Activated T-cell treated with anti-CD3 and anti-CD28 coated beads, Interleukin-2, amount 50 U/mL, for 1 hour (primary cell): ENCODE data around the gene VTI1A.
"Not testable (repeated sequence)": the region's sequence is repeated elsewhere in the genome, so short reads cannot be mapped to it uniquely, and the experiment has no call there.

Source experiments
- DNase-seq: peaks from one replicate; pipeline ENCODE4 v3.0.0-alpha.2; 2020

The VTI1A gene

DNA sequence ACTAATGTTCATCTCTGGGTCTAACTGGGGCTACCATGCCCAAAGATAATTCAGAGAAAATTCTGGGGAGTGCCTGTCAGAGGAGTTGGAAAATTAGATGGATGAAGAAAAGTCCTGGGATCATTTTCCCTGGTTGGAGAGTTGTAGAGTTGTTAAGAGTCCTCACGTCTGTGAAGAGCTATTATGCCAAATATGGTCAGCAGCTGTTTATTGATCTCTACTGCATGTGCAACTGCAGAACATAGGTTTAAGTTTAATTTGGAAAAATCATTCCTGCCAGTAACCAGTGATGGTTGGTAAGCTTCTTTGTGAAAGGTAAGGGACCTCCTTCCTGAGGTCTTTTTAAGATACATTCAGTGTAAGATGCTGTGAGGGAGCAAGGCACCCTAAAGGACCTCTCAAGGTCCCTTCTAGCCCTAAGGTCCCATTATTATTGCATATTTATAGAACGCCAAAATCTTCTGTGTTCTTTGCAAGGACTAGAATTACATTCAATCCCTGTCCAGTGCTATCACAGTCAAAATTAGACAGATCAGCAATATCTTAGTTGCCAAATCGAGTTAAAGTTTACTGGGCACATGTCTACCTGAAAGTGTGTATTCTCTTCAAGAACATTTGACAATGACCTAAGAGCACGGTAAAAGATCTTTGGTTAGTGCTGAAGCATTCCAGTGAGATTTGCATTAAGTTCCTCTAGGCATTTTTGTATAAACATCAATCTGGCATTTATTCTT is 62.7 kb downstream of the VTI1A start:
- DNase-seq, result no peak

DNA sequence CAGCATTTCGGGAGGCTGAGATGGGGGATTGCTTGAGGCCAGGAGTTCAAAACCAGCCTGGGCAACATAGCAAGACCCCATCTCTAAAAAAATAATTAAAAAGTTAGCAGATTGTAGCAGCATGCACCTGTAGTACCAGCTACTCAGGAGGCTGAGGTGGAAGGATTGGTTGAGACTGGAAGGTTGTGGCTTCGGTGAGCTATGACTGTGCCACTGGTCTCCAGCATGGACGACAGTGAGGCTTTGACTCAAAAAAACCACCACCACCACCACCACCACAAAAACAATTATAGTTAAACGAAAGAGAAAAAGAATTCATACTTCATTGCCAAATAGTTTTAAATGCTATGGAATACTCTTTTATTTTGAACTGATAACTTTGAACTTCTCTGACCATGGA is 63.4 kb downstream of the VTI1A start:
- no peak for DNase-seq

DNA sequence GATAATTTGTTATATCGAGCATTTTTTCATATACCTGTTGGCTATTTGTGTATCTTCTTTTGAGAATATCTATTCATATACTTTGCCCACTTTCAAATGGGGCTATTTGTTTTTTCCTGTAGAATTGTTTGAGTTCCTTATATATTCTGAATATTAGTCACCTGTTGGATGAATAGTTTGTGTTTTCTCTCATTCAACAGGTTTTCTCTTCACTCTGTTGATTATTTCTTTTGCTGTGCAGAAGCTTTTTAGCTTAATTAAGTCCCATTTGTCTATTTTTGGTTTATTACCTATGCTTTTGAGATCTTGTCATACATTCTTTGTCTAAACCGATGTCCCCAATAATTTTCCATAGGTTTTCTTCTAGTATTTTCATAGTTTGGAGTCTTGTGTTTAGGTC is 65.3 kb downstream of the VTI1A start:
- no peak for DNase-seq

DNA sequence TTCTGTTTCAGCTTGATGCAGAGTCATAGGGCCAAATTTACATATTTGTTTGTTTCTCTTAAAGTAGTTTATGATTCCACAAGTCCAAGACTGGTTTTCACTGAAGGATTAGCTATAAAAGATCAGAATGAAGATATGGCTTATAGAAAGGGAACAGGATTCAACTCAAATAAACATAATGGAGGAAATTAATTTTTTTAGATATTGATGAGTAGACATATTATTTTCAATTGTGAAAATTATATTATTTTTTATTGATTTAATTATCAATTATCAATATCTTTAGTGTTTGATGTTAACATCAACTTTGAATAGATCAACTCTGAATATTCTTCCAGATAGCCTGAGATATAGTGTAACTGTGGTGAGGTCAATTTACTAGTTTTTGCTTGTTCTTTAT is 68.1 kb downstream of the VTI1A start:
- DNase-seq, result no peak

DNA sequence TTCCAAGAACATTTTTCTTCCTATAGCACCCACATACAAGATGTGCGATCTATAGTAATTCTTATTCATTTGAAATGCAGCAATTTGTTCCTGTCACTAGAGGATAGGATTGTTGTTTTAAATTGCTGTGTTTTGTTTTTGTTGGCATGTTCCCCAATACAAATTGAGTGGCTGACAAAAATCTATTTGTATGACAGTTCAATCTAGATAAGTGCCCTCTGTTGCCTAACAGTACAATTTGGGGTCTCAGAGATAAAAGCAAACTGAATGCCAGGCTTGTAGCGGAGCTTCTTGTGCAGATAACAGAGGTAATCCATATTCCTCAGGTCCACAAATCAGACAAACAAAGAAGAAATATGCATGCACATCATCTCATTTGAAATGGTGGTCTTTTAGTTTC is 68.8 kb downstream of the VTI1A start:
- DNase-seq, result no peak

DNA sequence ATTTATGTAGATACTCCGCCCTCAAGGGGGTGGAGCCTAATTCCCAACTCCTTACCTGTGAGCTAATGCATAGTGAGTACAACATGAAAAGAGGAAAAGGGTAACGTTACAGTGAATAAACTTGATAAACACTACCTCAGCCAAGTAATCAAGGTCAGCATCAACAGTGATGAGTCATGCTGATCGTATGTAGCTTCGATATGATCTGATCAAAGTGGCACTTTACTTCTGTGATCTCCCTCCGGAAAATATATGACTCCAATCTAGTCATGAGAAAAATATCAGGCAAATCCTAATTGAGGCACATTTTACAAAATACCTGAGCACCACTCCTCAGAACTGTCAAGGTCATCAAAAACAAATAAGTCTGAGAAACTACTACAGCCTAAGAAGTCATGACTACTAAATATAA is 70.4 kb downstream of the VTI1A start:
- DNase-seq, result no peak

DNA sequence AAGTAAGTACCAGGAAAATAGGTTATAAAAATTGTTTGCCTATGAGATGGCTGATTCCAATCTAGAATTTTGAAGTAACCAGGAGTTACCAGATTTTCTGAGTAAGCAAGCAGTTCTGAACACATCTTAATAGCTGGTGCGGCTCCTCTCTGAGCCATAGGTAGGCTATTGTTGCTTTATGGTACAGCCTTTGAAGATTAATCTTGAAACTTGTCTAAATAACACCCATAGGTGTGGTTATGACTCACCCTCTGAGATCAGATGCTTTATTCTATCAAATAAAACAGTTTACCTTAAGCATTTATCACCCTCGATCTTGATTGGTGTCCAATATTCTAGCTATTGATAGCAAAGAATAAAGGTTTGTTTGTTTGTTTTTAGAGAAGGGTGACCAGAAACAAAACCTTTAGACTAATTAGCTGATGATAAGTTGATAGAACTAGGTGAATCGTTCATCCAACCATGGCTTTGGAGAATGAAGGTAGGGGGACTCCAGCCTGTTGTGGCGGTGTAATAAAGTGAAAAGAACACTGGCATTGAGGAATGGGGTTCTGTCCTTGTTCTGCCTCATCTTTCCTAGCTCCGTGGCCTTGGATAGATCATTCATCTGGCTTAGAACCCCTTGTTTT is 72.2 kb downstream of the VTI1A start:
- no peak for DNase-seq

DNA sequence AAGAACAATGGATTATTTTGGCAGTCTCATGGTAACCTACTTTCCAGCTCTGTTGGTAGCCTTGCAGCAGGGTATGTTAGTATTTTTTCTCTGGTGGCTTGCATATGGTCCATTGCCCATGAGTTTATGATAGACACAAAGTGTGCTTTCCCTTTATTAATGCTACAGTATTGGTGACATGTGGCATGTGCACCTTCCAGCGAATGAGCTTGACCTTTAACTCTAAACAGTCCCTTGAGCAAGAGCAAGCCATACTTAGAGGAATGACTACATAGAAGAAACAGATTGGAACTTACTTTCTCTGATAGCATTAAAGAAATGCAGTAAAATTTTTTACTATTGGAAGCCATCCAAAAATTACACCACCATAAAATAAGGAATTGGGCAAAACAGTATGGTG is 73.9 kb downstream of the VTI1A start:
- no peak for DNase-seq

DNA sequence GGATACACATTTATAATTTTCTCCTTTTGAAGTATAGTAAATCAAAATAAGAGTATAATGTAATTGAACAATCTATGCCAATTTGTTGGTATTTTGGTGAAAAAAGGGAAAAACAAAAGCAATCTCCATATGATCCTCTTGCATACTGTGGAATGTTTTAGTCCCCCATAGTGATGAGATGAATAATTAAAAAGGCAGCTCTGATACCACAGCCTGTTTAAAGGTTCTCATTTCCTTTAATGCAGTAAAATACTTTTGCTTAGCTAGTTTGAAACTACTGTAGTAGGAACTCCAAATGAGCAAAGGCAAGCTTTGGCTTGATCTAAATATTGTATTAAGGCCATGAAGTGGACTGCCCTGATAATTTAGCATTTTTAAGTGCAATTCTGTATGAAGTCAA is 77.6 kb downstream of the VTI1A start:
- no peak for DNase-seq

DNA sequence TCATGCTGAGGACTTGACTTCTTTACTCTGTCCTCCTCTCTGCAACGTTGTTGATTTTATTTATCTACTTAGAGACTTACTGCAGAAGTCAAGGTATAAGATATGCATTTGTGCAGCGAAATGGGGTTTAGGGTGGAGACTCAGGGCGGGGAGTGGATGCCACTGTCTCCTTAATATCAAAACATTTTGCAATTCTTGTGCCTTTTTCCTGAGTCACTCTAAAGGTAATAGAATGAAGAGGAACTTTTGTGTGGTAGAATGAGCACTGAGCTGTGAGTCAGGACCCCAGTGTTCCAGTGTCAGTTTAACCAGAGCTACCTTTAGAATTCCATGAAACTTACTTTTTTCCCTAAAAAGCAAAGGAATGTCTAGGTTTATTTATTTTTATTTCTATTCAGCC is 78.2 kb downstream of the VTI1A start:
- no peak for DNase-seq

DNA sequence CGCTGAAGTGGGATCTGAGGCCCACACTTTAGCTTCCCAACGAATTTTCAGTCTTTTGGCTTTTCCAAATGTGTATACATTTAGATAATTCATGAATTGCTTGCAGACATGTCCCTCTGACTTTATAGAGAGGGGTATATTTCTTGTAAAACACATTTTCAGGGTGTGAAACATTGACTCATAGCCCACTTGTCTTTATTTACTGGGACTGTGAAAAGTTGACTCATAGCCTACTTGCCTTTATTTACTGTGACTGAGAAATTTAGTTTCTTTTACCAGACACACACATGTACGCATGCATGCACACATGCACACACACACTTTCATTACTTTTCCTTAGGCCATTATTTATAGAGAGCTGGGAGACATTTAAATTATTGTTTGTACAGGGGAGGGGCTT is 79.1 kb downstream of the VTI1A start:
- no peak for DNase-seq

DNA sequence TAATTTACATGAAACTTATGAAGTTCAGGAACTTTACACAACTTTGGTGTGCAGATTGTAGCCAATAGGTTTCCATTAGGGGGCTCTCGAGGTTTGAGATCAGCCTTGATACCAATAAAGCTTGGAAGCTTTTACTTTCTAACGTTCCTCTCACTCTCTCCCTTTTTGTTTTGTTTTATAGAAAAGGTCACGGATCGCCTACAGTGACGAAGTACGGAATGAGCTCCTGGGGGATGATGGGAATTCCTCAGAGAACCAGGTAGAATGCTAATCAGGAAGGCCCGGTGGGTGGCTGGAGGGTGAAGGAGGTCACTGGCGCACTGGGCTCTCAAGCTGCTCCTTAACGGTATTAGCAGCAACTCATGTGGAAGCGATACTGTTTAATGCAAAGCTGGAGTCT is 79.9 kb downstream of the VTI1A start:
- no peak for DNase-seq

DNA sequence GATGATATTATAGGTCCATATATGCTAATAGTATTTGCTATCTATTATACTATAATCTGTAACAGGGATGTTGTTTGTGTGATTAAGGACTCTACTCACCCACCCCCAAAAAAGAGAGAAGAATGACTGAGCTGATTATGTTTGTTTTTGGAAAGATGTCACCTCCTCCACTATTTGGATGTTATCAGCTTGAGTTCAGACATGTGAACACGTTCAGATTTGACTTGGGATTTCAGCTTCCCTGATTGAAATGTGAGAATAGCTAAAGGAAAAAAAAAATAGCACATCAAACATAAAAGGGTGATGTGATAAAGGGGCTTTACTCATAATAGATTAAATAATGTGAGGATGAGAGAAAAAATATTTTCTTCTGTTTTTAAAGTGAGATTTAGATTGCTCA is 81.2 kb downstream of the VTI1A start:
- no peak for DNase-seq

DNA sequence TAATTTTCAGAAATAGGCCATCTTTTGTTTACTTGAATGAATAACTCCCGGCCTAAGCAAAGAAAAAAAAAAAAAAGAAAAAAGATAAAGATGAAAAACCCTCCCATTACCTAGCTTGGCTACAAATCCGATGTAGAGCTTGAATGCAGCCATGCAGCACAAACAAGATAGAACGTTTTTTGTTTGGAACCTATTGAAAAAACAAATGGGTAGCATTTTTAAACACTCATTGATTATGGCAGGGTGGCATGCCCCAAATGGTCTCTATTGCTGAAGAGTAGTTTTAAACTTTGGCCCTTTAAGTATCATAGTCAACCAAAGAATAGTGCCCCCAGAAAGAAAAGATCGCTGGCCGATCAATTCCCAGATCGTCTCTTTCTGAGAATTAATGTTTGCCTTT is 84.4 kb downstream of the VTI1A start:
- no peak for DNase-seq

DNA sequence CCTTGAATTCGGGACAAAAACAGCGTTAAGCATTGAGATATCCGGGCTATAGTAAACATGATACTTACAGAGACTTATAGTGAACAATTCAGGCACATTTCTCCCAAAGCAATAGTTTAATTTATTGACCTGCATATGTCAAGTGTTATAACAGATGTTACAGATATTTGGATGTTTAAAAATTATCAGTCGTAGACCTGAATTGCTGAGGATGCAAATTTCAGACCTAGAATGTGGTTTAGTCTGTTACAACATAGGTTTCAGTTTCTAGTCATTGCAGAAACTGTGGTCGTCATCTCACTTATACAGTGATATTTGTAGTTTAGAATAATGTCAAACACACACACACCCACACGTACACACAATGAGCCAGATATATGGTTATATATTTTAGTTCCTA is 85.2 kb downstream of the VTI1A start:
- no peak for DNase-seq

DNA sequence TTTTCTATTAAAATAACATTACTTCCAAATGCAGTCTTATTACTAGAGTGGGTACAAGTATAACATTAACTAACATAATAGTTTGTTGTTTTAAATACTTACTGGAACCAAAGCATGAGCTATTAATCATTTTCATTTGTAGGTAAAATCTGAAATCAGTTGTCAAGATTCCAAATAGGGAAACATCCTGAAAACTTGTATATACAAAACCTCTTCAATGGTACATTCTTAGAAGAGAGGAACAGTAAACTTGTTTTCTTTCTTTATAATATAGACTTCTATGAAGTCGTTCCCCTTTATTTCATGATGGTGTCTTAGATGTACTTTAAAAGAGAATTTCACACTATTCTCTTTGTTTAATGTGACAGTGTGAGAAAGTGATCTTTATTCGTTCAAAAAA is 85.9 kb downstream of the VTI1A start:
- no peak for DNase-seq

DNA sequence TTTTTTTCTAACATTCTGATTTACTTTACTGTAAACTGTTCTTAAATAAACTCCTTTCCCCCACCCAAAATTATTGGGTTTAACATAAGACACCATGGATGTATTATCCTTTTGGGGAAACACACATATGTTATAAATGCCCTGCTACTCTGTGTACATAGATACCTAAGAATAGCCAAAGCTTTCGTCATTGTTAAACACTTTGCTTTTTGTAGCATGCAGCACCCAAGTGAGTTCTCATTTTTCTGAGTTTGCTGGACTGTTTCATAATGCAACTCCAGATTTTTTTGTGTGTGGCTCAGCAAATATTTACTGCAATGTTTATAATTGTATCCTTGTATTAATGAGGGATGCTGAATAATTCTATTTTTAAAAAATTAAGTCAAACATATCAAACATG is 86.9 kb downstream of the VTI1A start:
- no peak for DNase-seq

DNA sequence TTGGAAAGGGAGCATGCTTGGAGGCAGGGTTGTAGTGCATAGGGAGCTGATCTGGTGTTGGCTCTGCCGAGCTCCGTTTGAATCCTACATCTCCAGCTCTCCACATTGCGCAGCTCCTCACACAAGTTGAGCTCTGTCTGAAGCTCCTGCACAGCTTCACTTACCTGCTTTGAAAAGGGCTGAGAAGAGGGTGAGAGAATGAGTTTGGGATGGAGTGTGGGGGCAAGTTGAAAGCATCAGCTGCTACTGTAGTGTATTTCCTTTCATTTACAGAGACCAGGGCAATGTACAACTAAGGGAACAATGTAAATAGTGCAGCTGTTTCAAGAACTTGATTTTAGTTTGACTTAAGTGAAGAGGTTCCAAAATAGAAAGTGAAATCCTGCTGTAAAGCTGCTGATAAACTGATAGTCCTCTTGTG is 88.5 kb downstream of the VTI1A start:
- no peak for DNase-seq

DNA sequence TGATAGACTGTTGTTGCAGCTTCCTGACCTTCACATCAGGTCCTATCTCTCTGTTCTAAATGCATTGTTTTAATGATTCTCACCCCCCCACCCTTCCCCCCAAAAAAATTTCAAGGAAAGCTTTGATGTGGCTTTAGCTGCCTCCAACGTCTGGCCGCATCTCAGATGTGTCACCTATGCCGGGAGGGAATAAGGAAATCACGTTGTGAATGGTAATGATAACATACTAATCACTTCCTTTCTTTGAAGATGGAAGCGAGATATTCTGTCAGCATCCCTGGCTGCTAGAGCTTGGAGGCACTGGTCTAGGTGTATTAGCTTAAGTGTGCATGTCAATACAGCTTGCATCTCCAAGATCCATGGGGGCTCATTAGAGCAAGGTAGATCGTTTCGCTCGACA is 89.6 kb downstream of the VTI1A start:
- no peak for DNase-seq

DNA sequence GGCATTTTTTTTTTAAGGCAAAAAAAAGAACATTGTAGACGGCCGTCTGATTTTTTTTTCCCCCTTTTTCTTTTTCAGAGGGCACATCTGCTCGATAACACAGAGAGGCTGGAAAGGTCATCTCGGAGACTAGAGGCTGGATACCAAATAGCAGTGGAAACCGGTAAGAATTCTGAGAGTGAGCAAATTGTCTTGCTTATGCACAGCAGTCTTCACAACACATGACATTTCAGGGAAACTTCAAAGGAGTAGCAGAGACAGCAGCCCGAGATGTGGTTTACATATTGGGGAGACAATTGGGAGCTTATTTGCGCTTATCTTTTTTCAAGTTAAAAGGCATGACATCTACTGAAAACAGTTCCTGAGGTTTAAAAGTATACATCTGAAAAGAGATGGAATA is 91.2 kb downstream of the VTI1A start:
- DNase-seq, result no peak

DNA sequence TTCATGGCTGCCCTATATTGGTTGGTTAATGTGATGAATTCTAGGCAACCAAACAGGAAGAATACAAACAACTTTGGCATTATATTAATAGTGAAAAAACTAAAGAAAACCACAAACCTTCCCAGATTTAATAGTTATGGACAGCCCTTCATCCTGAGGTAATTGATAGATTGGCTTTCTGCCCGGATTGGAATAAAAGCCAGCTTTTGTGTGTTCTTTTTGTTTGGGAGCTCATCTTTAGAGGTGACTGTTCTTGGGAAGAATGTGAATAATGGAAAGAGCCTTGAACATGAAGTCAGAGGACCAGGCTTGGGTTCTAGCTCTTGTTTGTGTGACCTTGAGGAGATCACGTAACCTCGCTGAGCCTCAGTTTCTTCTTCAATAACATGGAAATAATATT is 92.3 kb downstream of the VTI1A start:
- no peak for DNase-seq

DNA sequence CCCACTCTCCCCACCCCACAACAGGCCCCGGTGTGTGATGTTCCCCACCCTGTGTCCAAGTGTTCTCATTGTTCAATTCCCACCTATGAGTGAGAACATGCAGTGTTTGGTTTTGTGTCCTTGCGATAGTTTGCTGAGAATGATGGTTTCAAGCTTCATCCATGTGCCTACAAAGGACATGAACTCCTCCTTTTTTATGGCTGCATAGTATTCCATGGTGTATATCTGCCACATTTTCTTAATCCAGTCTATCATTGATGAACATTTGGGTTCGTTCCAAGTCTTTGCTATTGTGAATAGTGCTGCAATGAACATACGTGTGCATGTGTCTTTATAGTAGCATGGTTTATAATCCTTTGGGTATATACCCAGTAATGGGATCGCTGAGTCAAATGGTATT is 95.8 kb downstream of the VTI1A start:
- DNase-seq, result not testable (repeated sequence)

DNA sequence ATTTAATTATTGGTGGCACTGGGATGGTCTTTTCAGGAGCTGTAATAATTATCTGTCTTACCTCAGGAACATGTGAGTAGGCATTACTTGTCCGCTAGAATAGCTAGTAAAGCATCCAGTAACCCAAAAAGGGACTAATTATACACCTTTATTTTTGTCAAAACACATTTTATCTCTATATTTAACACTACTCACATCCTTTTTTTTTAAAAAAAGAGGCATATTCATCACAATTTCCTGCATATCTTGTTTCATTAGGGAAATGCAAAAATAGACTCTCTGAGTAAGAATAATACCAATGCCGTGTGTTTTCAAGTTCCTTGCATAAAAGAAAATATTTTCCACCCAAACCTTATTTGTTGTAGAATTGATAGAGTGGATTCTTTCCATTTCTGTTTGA is 99.5 kb downstream of the VTI1A start:
- DNase-seq, result no peak

DNA sequence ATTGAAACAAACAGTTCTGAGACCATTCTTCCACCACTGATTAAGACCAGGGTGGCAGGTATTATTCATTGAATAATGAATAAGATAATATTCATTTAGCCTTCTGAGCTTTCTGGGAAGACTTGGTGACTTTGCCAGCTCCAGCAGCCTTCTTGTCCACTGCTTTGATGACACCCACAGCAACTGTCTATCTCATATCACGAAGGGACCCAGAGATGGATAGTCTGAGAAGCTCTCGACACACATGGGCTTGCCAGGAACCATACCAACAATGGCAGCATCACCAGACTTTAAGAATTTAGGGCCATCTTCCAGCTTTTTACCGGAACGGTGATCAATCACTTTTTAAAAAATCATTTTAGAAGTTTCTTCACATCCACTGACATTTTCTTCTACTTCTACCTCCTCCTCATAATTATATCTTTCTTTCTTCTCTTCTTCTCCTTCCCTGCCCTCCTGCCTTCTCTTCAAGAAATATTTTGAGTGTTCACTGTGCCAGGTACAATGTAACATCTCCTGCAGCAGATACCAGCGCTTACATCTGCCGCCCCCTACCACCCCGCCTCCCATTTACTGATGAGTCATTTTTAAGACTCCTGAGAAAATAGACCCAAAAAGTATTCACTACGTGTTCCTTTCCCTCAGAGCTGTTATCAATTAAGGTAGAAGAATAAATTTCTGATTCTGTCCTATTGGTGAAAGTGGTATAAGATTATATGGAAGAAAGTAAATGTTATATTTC is 101.7 kb downstream of the VTI1A start:
- no peak for DNase-seq
